Endothelial cell of hepatic sinusoid (primary cell): ENCODE measurements around the gene POU3F1.

Experiments
- in situ Hi-C: cut with HindIII; loops from 2 replicates; pipeline ENCODE4 v1.10.0; 2017; ENCODE audit warnings: low sequenced_read_pairs

POU3F1 gene

GRCh38 chr1:38074302-38074677, 27.7 kb upstream of the POU3F1 start:
- in situ Hi-C loops = no loop called here

GRCh38 chr1:38073534-38074301, 27.1 kb upstream of the POU3F1 start:
- in situ Hi-C loops = no loop called here

- in situ Hi-C loops = no loop called here
Measured at GRCh38 chr1:38072858-38073257, 26.3 kb upstream of the POU3F1 start.

- in situ Hi-C loops = no loop called here
Measured at GRCh38 chr1:38071312-38072256, 25.0 kb upstream of the POU3F1 start.

GRCh38 chr1:38068980-38069340, 22.4 kb upstream of the POU3F1 start:
- in situ Hi-C loops = no loop called here

- in situ Hi-C loops = no loop called here
Measured at GRCh38 chr1:38068220-38068979, 21.8 kb upstream of the POU3F1 start.

- in situ Hi-C loops = no loop called here
Measured at GRCh38 chr1:38064197-38064903, 17.8 kb upstream of the POU3F1 start.

- in situ Hi-C loops = no loop called here
Measured at GRCh38 chr1:38063616-38064015, 17.0 kb upstream of the POU3F1 start.

- in situ Hi-C loops = no loop called here
Measured at GRCh38 chr1:38062361-38063288, 16.0 kb upstream of the POU3F1 start.

- in situ Hi-C loops = no loop called here
Measured at GRCh38 chr1:38061883-38062328, 15.3 kb upstream of the POU3F1 start.

- in situ Hi-C loops = no loop called here
Measured at GRCh38 chr1:38061290-38061689, 14.7 kb upstream of the POU3F1 start.

GRCh38 chr1:38060498-38060897, 13.9 kb upstream of the POU3F1 start:
- in situ Hi-C loops = no loop called here

- in situ Hi-C loops = no loop called here
Measured at GRCh38 chr1:38059635-38060250, 13.2 kb upstream of the POU3F1 start.

GRCh38 chr1:38055965-38056364, 9.4 kb upstream of the POU3F1 start:
- in situ Hi-C loops = no loop called here

GRCh38 chr1:38055398-38055797, 8.8 kb upstream of the POU3F1 start:
- in situ Hi-C loops = no loop called here

GRCh38 chr1:38053416-38054091, 7.0 kb upstream of the POU3F1 start:
- in situ Hi-C loops = no loop called here

GRCh38 chr1:38052750-38053415, 6.3 kb upstream of the POU3F1 start:
- in situ Hi-C loops = no loop called here

GRCh38 chr1:38051079-38051543, 4.5 kb upstream of the POU3F1 start:
- in situ Hi-C loops = no loop called here
